HEK293 (cell line): ENCODE data around the gene SLC30A1.
A peak's percentile ranks its signal among the peaks of the same experiment; 100 is the strongest.

Experiments used
- CTCF ChIA-PET: fragments of 350-600 bp; formaldehyde crosslinking; extraction: SDS; loops from one replicate; lab custom pipeline; 2021; ENCODE audit warnings: antibody characterized with exemption; lab: Yijun Ruan, JAX
- POLR2A ChIA-PET: fragments of 300-600 bp; formaldehyde crosslinking; extraction: SDS; loops from one replicate; lab custom pipeline; 2020; ENCODE audit warnings: antibody characterized with exemption, inconsistent platforms; lab: Yijun Ruan, JAX
- H3K27ac ChIP-seq: fragments of 200-500 bp; sonication (Bioruptor generic); 2 replicates; pipeline ENCODE4 v1.5.1; 2014; ENCODE audit warnings: low read depth, low read length, control low read depth, inconsistent platforms; ENCODE audit errors: extremely low read depth
- H3K36me3 ChIP-seq, 2 experiments: fragments of 200-500 bp in 1 of 2; sonication (Bioruptor generic) in 1 of 2; 1 replicate in 1 of 2; 2 replicates in 1 of 2; pipeline ENCODE4 v1.5.1; 2014 to 2017; ENCODE audit warnings: inconsistent platforms in 2 of 2, low read length in 2 of 2; ENCODE audit not compliant: control insufficient read depth in 2 of 2, insufficient read depth in 1 of 2
- H3K4me1 ChIP-seq: fragments of 200-500 bp; sonication (Bioruptor generic); 2 replicates; pipeline ENCODE4 v1.5.1; 2014; ENCODE audit warnings: mild to moderate bottlenecking, low read length, inconsistent platforms; ENCODE audit not compliant: control insufficient read depth, insufficient read depth
- H3K4me3 ChIP-seq: 2 replicates; pipeline ENCODE4 v1.5.1; 2011; ENCODE audit warnings: low read depth, mild to moderate bottlenecking, control low read depth, low read length, moderate library complexity
- H3K9me3 ChIP-seq: fragments of 200-500 bp; sonication (Bioruptor generic); 2 replicates; pipeline ENCODE4 v1.5.1; 2014; ENCODE audit warnings: low read depth, low read length, inconsistent platforms; ENCODE audit not compliant: control insufficient read depth, insufficient read depth
- BCL11A ChIP-seq: fragments of 450-650 bp; formaldehyde crosslinking; IDR thresholded peaks from 2 replicates; pipeline ENCODE4 v1.5.1; 2016; ENCODE audit warnings: low read depth, missing biosample characterization, missing genetic modification characterization
- EGR2 ChIP-seq: fragments of 450-650 bp; formaldehyde crosslinking; IDR thresholded peaks from 2 replicates; pipeline ENCODE4 v1.5.1; 2016; ENCODE audit warnings: low read depth, missing biosample characterization, missing genetic modification characterization
- KLF1 ChIP-seq: fragments of 450-650 bp; formaldehyde crosslinking; IDR thresholded peaks from 2 replicates; pipeline ENCODE4 v1.5.1; 2016; ENCODE audit warnings: missing biosample characterization, missing genetic modification characterization
- MYNN ChIP-seq: fragments of 450-650 bp; formaldehyde crosslinking; IDR thresholded peaks from 2 replicates; pipeline ENCODE4 v1.5.1; 2016; ENCODE audit warnings: missing biosample characterization, missing genetic modification characterization, borderline replicate concordance
- MZF1 ChIP-seq: fragments of 450-650 bp; formaldehyde crosslinking; IDR thresholded peaks from 2 replicates; pipeline ENCODE4 v1.5.1; 2017; ENCODE audit warnings: missing biosample characterization, missing genetic modification characterization, borderline replicate concordance
- PRDM1 ChIP-seq: fragments of 450-650 bp; formaldehyde crosslinking; IDR thresholded peaks from 2 replicates; pipeline ENCODE4; 2016; ENCODE audit warnings: missing biosample characterization, missing genetic modification characterization
- REST ChIP-seq: fragments of 450-650 bp; formaldehyde crosslinking; IDR thresholded peaks from 2 replicates; pipeline ENCODE4 v1.5.1; 2016; ENCODE audit warnings: missing biosample characterization, missing genetic modification characterization
- ZBTB8A ChIP-seq: fragments of 450-650 bp; formaldehyde crosslinking; IDR thresholded peaks from 2 replicates; pipeline ENCODE4 v1.5.1; 2016; ENCODE audit warnings: missing biosample characterization, missing genetic modification characterization
- ZNF121 ChIP-seq: fragments of 450-650 bp; formaldehyde crosslinking; IDR thresholded peaks from 2 replicates; pipeline ENCODE4 v1.5.1; 2016; ENCODE audit warnings: missing biosample characterization, missing genetic modification characterization
- ZNF138 ChIP-seq: fragments of 450-650 bp; formaldehyde crosslinking; IDR thresholded peaks from 2 replicates; pipeline ENCODE4 v1.5.1; 2016; ENCODE audit warnings: missing biosample characterization, missing genetic modification characterization, borderline replicate concordance
- ZNF211 ChIP-seq: fragments of 450-650 bp; formaldehyde crosslinking; IDR thresholded peaks from 2 replicates; pipeline ENCODE4 v1.5.1; 2016; ENCODE audit warnings: low read depth, missing biosample characterization, missing genetic modification characterization
- ZNF292 ChIP-seq: fragments of 450-650 bp; formaldehyde crosslinking; IDR thresholded peaks from 2 replicates; pipeline ENCODE4 v1.5.1; 2016; ENCODE audit warnings: low read depth, missing biosample characterization, missing genetic modification characterization, borderline replicate concordance
- ZNF398 ChIP-seq: fragments of 450-650 bp; formaldehyde crosslinking; IDR thresholded peaks from 2 replicates; pipeline ENCODE4 v1.5.1; 2017; ENCODE audit warnings: missing biosample characterization, missing genetic modification characterization
- ZNF488 ChIP-seq: fragments of 450-650 bp; formaldehyde crosslinking; IDR thresholded peaks from 2 replicates; pipeline ENCODE4 v1.5.1; 2016; ENCODE audit warnings: missing biosample characterization, missing genetic modification characterization
- ZNF501 ChIP-seq: fragments of 450-650 bp; formaldehyde crosslinking; IDR thresholded peaks from 2 replicates; pipeline ENCODE4 v1.5.1; 2016; ENCODE audit warnings: missing biosample characterization, missing genetic modification characterization
- ZNF514 ChIP-seq: fragments of 450-650 bp; formaldehyde crosslinking; IDR thresholded peaks from 2 replicates; pipeline ENCODE4 v1.5.1; 2016; ENCODE audit warnings: missing biosample characterization, missing genetic modification characterization
- ZNF549 ChIP-seq: fragments of 450-650 bp; IDR thresholded peaks from 2 replicates; pipeline ENCODE4 v1.5.1; 2018; ENCODE audit warnings: missing biosample characterization, missing genetic modification characterization, mild to moderate bottlenecking, inconsistent platforms, moderate library complexity
- ZNF629 ChIP-seq: fragments of 450-650 bp; formaldehyde crosslinking; IDR thresholded peaks from 2 replicates; pipeline ENCODE4 v1.5.1; 2017; ENCODE audit warnings: missing biosample characterization, missing genetic modification characterization
- ZNF677 ChIP-seq: fragments of 450-650 bp; IDR thresholded peaks from 2 replicates; pipeline ENCODE4 v1.5.0; 2018; ENCODE audit warnings: missing biosample characterization, mild to moderate bottlenecking, missing genetic modification characterization, moderate library complexity

The SLC30A1 gene

GRCh38 chr1:211548321-211549091 is 30.5 kb downstream of the SLC30A1 start (continued):
- no peak for TF ChIP-seq REST (tag by site-specific recombination)
- TF ChIP-seq PRDM1 (tag by site-specific recombination), result no peak
- no peak for TF ChIP-seq ZNF121 (tag by site-specific recombination)
- TF ChIP-seq ZBTB8A (tag by site-specific recombination), result peak; percentile 36; the same call in 1 of the 2 replicates
- TF ChIP-seq ZNF629 (tag by site-specific recombination), result no peak
- no peak for TF ChIP-seq ZNF501 (tag by site-specific recombination)
- TF ChIP-seq ZNF514, result no peak
- peak; percentile 97 for TF ChIP-seq EGR2 (tag by site-specific recombination)
- peak; percentile 37 for TF ChIP-seq ZNF398
- TF ChIP-seq KLF1, result no peak; the same call in 1 of the 2 replicates
- TF ChIP-seq ZNF677 (tag by site-specific recombination), result no peak
- no peak for TF ChIP-seq BCL11A (tag by site-specific recombination)
- TF ChIP-seq ZNF488 (tag by site-specific recombination), result no peak
- TF ChIP-seq ZNF211, result no peak
- no peak for TF ChIP-seq ZNF292
- no peak for TF ChIP-seq ZNF138 (tag by site-specific recombination)
- no peak for TF ChIP-seq MZF1

GRCh38 chr1:211547710-211548109 is 31.3 kb downstream of the SLC30A1 start:
- H3K27ac ChIP-seq, result no peak overlapping the region
- TF ChIP-seq ZNF549 (tag by site-specific recombination) (no peak), MYNN (tag by site-specific recombination) (peak; percentile 67; the same call in 1 of the 2 replicates)
- TF ChIP-seq, all 188 proteins: peak for 1
- Histone ChIP-seq H3K4me3 (no peak overlapping the region), H3K4me1 (no peaks in the 10 kb centered on the region), H3K9me3 (no peaks in the 10 kb centered on the region), H3K36me3 (no peaks in the 10 kb centered on the region)
- CTCF ChIA-PET, result interaction anchor here (0.7 kb wide), 1 partner anchor 108 kb away, joined by 3 read pairs; no protein-coding TSS in a partner anchor
- POLR2A ChIA-PET, result no interaction called here
